DND-41 (cell line): ENCODE results near the gene APC2.

Experiments
- ATAC-seq: fragments of 200-7000 bp; cut with Tn5 transposase; 3 replicates; pipeline ENCODE4 v1.9.1; 2021; ENCODE audit warnings: low read depth; ENCODE audit not compliant: insufficient read depth
- DNase-seq: peaks from one replicate; pipeline ENCODE4 v3.0.0-alpha.2; 2020
- H2AFZ ChIP-seq: 2 replicates; pipeline ENCODE4 v1.6.0; 2012; ENCODE audit warnings: low read depth, low read length
- H3K27ac ChIP-seq: 2 replicates; pipeline ENCODE4 v1.5.1; 2012; ENCODE audit warnings: low read length, inconsistent platforms
- H3K27me3 ChIP-seq: fragments of 200-600 bp; sonication (generic); 2 replicates; pipeline ENCODE4 v1.6.0; 2012; ENCODE audit warnings: low read length, mild to moderate bottlenecking, inconsistent platforms; ENCODE audit not compliant: insufficient read depth, poor library complexity
- H3K36me3 ChIP-seq: 2 replicates; pipeline ENCODE4 v1.5.1; 2012; ENCODE audit warnings: low read length, inconsistent platforms; ENCODE audit not compliant: insufficient read depth
- H3K4me1 ChIP-seq: 2 replicates; pipeline ENCODE4 v1.5.1; 2012; ENCODE audit warnings: mild to moderate bottlenecking, low read length; ENCODE audit not compliant: insufficient read depth
- H3K4me2 ChIP-seq: 2 replicates; pipeline ENCODE4 v1.6.0; 2012; ENCODE audit warnings: mild to moderate bottlenecking, moderate library complexity, low read length, inconsistent platforms; ENCODE audit not compliant: insufficient read depth
- H3K4me3 ChIP-seq, 2 experiments: fragments of 200-600 bp in 1 of 2; shearing (Covaris generic) in 1 of 2; 2 replicates each; pipeline ENCODE4 v1.5.1; 2012 to 2016; ENCODE audit warnings: inconsistent platforms in 2 of 2, low read length in 2 of 2, mild to moderate bottlenecking in 2 of 2, low read depth in 1 of 2, moderate library complexity in 1 of 2
- H3K79me2 ChIP-seq: 2 replicates; pipeline ENCODE4 v1.6.0; 2012; ENCODE audit warnings: low read length, inconsistent platforms; ENCODE audit not compliant: insufficient read depth
- H3K9ac ChIP-seq: 2 replicates; pipeline ENCODE4 v1.6.0; 2012; ENCODE audit warnings: low read depth, mild to moderate bottlenecking, inconsistent platforms, low read length, moderate library complexity
- H3K9me3 ChIP-seq: 2 replicates; pipeline ENCODE4 v1.5.1; 2012; ENCODE audit warnings: low read length, moderate library complexity, mild to moderate bottlenecking, inconsistent platforms; ENCODE audit not compliant: insufficient read depth, severe bottlenecking
- H4K20me1 ChIP-seq: 2 replicates; pipeline ENCODE4 v1.6.0; 2012; ENCODE audit warnings: low read length; ENCODE audit not compliant: insufficient read depth
- EZH2 ChIP-seq: IDR thresholded peaks from 3 replicates; pipeline ENCODE4 v1.6.1; 2012; ENCODE audit warnings: borderline replicate concordance, low read depth, mild to moderate bottlenecking, moderate library complexity, low read length, inconsistent platforms; ENCODE audit not compliant: severe bottlenecking
- TF ChIP-seq, protein P1 (sequence below): IDR thresholded peaks from 2 replicates; pipeline ENCODE4 v1.5.1; 2012; ENCODE audit warnings: borderline replicate concordance, low read length, moderate library complexity, mild to moderate bottlenecking; ENCODE audit not compliant: poor library complexity, severe bottlenecking; ENCODE audit errors: extremely low read depth

APC2 gene

GRCh38 chr19:1457031-1457739, 7.3 kb downstream of the APC2 start:
- Histone ChIP-seq H3K79me2 (no peaks in the 10 kb centered on the region), H3K4me2 (no peak overlapping the region), H3K4me3 (no peak overlapping the region), H3K36me3 (peaks cover 13% of the 10 kb centered on the region), H3K4me1 (peaks cover 15% of the 10 kb centered on the region), H3K9me3 (no peaks in the 10 kb centered on the region), H3K27me3 (no peaks in the 10 kb centered on the region), H2AFZ (no peak overlapping the region), H3K9ac (no peak overlapping the region), H3K27ac (no peak overlapping the region), H4K20me1 (peaks cover 33% of the 10 kb centered on the region)
- DNase-seq (no peak), ATAC-seq (no peak)
- TF ChIP-seq, protein P1, sequence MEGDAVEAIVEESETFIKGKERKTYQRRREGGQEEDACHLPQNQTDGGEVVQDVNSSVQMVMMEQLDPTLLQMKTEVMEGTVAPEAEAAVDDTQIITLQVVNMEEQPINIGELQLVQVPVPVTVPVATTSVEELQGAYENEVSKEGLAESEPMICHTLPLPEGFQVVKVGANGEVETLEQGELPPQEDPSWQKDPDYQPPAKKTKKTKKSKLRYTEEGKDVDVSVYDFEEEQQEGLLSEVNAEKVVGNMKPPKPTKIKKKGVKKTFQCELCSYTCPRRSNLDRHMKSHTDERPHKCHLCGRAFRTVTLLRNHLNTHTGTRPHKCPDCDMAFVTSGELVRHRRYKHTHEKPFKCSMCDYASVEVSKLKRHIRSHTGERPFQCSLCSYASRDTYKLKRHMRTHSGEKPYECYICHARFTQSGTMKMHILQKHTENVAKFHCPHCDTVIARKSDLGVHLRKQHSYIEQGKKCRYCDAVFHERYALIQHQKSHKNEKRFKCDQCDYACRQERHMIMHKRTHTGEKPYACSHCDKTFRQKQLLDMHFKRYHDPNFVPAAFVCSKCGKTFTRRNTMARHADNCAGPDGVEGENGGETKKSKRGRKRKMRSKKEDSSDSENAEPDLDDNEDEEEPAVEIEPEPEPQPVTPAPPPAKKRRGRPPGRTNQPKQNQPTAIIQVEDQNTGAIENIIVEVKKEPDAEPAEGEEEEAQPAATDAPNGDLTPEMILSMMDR = no peak
- no peak for TF ChIP-seq EZH2

- TF ChIP-seq EZH2 = no peak
- TF ChIP-seq, protein P1 = no peak
- no peaks in the 10 kb centered on the region for H3K79me2 ChIP-seq
- no peak overlapping the region for H3K4me3 ChIP-seq
- H3K27ac ChIP-seq = no peak overlapping the region
- no peak overlapping the region for H2AFZ ChIP-seq
- H3K4me2 ChIP-seq = no peak overlapping the region
- no peaks in the 10 kb centered on the region for H3K27me3 ChIP-seq
- peaks cover 15% of the 10 kb centered on the region for H3K4me1 ChIP-seq
- ATAC-seq (no peak), DNase-seq (no peak)
- H4K20me1 ChIP-seq = peaks cover 27% of the 10 kb centered on the region
- no peak overlapping the region for H3K9ac ChIP-seq
- no peaks in the 10 kb centered on the region for H3K9me3 ChIP-seq
- peaks cover 13% of the 10 kb centered on the region for H3K36me3 ChIP-seq
These were observed 8.0 kb downstream of the APC2 start for GRCh38 chr19:1457892-1458291.

GRCh38 chr19:1459479-1459878, 9.6 kb downstream of the APC2 start:
- H4K20me1 ChIP-seq = peaks cover 27% of the 10 kb centered on the region
- H2AFZ ChIP-seq = no peak overlapping the region
- H3K9ac ChIP-seq = no peak overlapping the region
- TF ChIP-seq EZH2 = no peak
- TF ChIP-seq, protein P1 = no peak
- H3K4me1 ChIP-seq = peaks cover 15% of the 10 kb centered on the region
- H3K27ac ChIP-seq = no peak overlapping the region
- H3K27me3 ChIP-seq = no peaks in the 10 kb centered on the region
- ATAC-seq = no peak
- no peak overlapping the region for H3K4me2 ChIP-seq
- peaks cover 13% of the 10 kb centered on the region for H3K36me3 ChIP-seq
- DNase-seq = no peak
- H3K9me3 ChIP-seq = no peaks in the 10 kb centered on the region
- no peaks in the 10 kb centered on the region for H3K79me2 ChIP-seq
- H3K4me3 ChIP-seq = no peak overlapping the region
